ENCODE measurements around the gene NXPH4.

Gene NXPH4

DNA sequence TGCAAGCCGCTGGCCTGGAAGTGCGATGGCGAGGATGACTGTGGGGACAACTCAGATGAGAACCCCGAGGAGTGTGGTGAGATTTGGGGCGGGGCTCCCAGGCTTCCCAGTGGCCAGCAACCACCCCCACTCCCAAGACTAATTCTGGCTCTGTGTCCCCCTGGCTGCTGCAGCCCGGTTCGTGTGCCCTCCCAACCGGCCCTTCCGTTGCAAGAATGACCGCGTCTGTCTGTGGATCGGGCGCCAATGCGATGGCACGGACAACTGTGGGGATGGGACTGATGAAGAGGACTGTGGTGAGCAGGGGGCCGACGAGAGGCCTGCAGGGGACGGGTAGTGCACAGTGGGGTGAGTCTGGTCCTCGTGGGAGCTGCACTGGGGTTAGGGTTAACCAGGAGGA, 12.1 kb upstream of the NXPH4 start:
- no peak for DNase-seq

DNA sequence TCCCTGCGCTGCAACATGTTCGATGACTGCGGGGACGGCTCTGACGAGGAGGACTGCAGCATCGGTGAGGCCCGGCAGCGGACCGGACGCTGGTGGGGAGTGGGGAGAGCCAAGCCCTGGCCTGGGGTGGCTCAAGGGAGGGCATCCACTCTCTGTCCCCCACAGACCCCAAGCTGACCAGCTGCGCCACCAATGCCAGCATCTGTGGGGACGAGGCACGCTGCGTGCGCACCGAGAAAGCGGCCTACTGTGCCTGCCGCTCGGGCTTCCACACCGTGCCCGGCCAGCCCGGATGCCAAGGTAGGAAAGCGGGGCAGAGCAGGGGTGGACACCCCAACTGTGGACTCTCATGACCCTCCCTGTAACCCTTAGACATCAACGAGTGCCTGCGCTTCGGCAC, 11.4 kb upstream of the NXPH4 start:
- no peak for DNase-seq

GRCh38 chr12:57205931-57206330, 10.7 kb upstream of the NXPH4 start:
- DNase-seq = no peak

- DNase-seq = no peak
These were observed 8.6 kb upstream of the NXPH4 start for GRCh38 chr12:57207731-57208630.

GRCh38 chr12:57208631-57209282, 7.8 kb upstream of the NXPH4 start:
- no peak for DNase-seq

GRCh38 chr12:57209916-57210315, 6.7 kb upstream of the NXPH4 start:
- DNase-seq = no peak

- no peak for DNase-seq
These were observed 6.1 kb upstream of the NXPH4 start for GRCh38 chr12:57210461-57210860.

GRCh38 chr12:57210926-57211692, 5.5 kb upstream of the NXPH4 start:
- DNase-seq = no peak

GRCh38 chr12:57211791-57212700, 4.5 kb upstream of the NXPH4 start:
- DNase-seq = no peak

DNA sequence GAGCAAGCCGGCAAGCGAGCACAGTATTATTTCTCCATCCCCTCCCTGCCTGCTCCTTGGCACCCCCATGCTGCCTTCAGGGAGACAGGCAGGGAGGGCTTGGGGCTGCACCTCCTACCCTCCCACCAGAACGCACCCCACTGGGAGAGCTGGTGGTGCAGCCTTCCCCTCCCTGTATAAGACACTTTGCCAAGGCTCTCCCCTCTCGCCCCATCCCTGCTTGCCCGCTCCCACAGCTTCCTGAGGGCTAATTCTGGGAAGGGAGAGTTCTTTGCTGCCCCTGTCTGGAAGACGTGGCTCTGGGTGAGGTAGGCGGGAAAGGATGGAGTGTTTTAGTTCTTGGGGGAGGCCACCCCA, 3.9 kb upstream of the NXPH4 start:
- no peak for DNase-seq

- peak; percentile 88 to 91 for DNase-seq
These were observed 3.4 kb upstream of the NXPH4 start for GRCh38 chr12:57213058-57213715.

- no peak for DNase-seq
These were observed 2.7 kb upstream of the NXPH4 start for GRCh38 chr12:57213763-57214397.

DNA sequence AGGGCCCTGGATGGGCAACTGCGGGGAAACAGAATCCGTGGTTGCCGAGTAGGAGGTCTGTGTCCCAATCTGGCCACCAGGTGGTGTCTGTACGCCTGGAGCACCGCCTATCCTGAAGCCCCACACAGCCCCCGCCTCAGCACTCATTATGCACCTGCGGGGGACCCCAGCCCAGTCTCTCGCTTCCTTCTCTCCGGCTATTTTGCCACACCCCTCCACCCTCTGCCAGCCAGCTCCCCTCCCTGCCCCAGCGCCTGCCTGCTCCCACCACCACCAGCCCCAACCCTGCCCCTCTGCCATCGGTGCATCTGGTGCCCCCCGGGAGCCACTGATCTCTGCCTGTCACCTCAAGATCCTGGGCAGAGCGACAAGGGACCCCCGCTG, 2.2 kb upstream of the NXPH4 start:
- peak; percentile 77 to 82 for DNase-seq

GRCh38 chr12:57215065-57215464, 1.5 kb upstream of the NXPH4 start:
- DNase-seq = no peak

GRCh38 chr12:57215668-57216013, 953 bp upstream of the NXPH4 start:
- peak; percentile 56 to 61 for DNase-seq

- peak; percentile 45 to 49 for DNase-seq
These were observed 606 bp downstream of the NXPH4 start for GRCh38 chr12:57216921-57217879.

DNA sequence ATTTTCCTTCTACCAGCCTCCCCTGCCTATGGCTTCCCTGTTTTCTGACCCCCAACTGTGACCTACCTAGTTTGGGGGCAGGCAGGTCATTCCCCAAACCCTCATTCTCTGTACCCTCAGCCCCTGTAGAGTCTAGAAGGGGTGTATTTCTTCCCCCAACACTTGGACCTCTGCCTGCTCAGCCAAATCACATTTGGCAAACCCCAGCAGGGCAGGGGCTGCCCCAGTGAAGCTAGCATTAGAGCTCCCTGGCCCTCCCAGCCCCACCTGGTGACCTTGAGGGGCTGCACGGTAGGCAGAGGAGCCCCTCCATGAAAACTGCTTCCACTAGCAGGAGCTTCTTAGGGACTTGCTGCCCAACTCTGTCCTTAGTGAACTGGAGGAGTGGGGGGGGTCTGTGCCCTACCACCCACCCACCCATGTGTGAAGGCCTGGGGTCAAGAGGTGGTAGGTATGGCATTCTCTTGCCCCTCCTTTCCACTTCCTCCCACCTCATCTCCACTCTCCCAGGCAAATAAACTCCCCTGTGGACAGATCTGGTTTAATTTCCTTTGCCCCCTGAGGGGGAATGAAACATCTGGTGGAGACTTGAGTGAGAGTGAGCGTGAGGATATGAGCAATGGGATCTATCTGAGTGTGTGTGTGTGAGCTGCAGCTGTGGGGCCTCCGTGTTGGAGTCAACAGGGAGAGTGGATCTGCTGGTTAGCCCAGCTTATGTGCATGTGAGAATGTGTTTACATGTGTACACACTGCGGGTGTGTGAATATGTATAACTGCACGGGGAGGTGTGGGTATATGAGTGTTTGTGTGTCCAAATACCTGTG, 1.6 kb downstream of the NXPH4 start:
- peak in 1 of 2 experiments; percentile 27 for DNase-seq

DNA sequence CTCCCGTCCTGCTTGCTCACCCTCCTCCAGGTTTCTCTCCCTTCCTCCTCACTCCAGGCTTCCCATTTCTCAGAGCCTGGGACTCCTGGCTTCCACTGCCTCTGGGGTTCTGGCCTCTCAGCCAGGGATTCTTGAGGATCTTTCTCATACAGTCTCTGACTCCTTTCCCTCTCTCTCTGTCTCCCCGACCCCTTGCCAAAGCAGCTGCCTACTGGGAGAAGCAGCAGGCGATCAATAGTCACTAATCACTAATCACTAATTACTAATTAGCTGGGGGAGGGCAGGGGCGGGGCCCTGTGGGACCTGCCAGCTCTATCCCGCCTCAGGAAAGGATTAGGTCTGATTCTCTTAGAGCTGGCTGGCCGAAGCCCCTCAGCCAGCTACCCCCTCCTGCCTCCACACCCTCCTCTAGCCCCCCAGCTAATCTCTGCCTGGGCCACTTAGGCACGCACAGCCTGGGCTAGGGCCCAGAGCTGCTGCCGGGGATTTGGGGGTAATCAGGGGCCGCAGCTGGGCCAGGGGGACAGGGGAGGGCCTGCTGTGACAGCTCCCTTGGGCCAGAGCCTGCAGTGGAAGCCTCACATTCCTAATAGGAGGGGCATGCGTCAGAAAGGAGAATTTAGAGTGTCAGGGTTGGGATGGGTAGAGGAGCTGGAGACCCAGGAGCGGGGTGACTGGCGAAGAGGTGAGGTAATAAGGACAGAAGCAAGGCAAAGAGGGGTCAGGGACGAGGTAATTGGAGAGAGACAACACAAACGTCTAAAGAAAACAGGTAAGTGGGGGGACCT, 2.8 kb downstream of the NXPH4 start:
- DNase-seq = peak in 1 of 2 experiments; percentile 18
